Frontal cortex (tissue), 1 donor: ENCODE data around the gene RBM33. TPM values are rescaled to one million over a fixed set of nuclear protein-coding genes. Genes with fewer than 3 reads are reported as not detected.

Source experiments
- total RNA-seq: library from RNA; depleted of rRNA; stranded (reverse); fragments of >200 nt; gene quantifications from one replicate; pipeline ENCODE4 v1.2.3, GENCODE V29; 2014

RBM33 gene
- total RNA-seq, 1 donor from 2014 or later: 44.4 TPM

Other genes with a start within 250 kb of the RBM33 start
- not detected for gene EN2, start 186.5 kb upstream of the RBM33 start, total RNA-seq
- under 0.01 TPM for gene CNPY1, start 98.1 kb upstream of the RBM33 start, total RNA-seq
- gene SHH, start 167.8 kb downstream of the RBM33 start, total RNA-seq: 1.6 TPM